HG03439 (cell line): Measurements from ENCODE around the gene C2CD3.
"Not testable (repeated sequence)": the region's sequence is repeated elsewhere in the genome, so short reads cannot be mapped to it uniquely, and the experiment has no call there.

Experiments
- ATAC-seq: cut with Tn5 transposase; IDR thresholded peaks from one replicate; pipeline ENCODE4 v1.9.1; 2021; ENCODE audit warnings: mild to moderate bottlenecking, moderate library complexity; ENCODE audit not compliant: unreplicated experiment

C2CD3 gene

DNA sequence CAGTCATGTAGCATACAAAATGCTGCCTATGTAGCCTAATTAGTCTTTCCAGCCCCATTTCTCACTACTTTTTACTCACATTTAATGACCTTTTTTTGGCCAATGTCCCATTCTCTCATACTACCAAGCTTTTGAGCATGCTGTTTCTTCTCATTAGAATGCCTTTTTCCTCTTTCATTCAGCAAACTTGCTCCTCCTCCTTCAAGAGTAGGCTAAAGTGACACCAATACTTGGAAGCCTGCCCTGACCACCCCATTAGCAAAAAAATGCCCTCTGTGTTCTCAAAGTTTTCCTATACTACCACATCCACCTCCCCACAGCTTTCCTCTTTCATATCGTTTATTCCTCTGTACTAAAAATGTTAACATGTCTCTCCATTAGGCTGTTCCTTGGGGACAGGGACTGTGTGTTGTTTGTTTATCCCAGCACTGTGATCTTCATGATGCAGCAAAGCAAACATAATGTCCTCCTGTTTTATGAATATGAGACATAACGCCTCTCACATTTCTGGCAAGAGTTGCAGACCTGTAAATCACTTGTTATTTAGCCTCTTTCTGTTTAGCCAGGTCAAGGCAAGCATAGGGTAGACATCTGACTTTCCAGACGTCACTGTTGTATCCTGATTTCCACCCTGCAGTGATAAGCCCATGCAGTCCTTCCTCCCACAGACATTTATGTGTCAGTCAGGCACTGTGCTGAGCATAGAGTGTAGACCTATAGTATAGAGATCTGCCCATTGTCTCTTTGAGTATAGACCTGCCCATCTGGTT lies 99.9 kb downstream of the C2CD3 start:
- ATAC-seq: no peak

- no peak for ATAC-seq
Observed at GRCh38 chr11:74069146-74070046, 101.4 kb downstream of the C2CD3 start.

DNA sequence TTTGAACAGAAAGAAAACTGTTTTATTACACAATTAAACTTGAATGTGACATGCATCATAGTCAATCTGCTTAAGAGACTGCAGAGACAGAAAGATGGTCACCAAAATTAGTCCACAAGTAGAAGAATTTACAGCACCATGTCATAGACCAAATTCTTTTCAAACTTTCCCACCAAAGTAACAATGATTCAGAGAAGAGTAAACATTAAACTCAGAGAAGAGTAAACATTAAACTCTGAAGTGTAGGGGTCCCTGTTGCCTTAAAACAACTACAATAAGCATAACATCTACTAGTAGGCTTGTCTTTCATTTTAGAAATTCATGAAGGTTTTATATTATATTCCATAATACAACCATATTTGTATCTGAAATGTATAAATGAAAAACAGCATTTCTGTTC lies 104.1 kb downstream of the C2CD3 start:
- ATAC-seq: not testable (repeated sequence)

DNA sequence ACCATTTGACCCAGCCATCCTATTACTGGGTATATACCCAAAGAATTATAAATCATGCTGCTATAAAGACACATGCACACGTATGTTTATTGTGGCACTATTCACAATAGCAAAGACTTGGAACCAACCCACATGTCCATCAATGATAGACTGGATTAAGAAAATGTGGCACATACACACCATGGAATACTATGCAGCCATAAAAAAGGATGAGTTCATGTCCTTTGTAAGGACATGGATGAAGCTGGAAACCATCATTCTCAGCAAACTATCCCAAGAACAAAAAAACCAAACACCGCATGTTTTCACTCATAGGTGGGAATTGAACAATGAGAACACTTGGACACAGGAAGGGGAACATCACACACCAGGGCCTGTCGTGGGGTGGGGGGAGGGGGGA lies 105.3 kb downstream of the C2CD3 start:
- ATAC-seq: not testable (repeated sequence)

DNA sequence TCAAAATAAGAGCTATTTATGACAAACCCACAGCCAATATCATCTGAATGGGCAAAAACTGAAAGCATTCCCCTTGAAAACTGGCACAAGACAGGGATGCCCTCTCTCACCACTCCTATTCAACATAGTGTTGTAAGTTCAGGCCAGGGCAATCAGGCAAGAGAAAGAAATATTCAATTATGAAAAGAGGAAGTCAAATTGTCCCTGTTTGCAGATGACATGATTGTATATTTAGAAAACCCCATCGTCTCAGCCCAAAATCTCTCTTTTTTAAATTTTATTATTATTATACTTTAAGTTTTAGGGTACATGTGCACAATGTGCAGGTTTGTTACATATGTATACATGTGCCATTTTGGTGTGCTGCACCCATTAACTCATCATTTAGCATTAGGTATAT lies 107.2 kb downstream of the C2CD3 start:
- not testable (repeated sequence) for ATAC-seq

DNA sequence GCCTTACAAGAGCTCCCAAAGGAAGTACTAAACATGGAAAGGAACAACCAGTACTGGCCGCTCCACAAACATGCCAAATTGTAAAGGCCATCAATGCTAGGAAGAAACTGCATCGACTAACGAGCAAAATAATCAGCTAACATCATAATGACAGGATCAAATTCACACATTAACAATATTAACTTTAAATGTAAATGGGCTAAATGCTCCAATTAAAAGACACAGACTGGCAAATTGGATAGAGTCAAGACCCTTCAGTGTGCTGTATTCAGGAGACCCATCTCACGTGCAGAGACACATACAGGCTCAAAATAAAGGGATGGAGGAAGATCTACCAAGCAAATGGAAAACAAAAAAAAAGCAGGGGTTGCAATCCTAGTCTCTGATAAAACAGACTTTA lies 109.2 kb downstream of the C2CD3 start:
- ATAC-seq: not testable (repeated sequence)

DNA sequence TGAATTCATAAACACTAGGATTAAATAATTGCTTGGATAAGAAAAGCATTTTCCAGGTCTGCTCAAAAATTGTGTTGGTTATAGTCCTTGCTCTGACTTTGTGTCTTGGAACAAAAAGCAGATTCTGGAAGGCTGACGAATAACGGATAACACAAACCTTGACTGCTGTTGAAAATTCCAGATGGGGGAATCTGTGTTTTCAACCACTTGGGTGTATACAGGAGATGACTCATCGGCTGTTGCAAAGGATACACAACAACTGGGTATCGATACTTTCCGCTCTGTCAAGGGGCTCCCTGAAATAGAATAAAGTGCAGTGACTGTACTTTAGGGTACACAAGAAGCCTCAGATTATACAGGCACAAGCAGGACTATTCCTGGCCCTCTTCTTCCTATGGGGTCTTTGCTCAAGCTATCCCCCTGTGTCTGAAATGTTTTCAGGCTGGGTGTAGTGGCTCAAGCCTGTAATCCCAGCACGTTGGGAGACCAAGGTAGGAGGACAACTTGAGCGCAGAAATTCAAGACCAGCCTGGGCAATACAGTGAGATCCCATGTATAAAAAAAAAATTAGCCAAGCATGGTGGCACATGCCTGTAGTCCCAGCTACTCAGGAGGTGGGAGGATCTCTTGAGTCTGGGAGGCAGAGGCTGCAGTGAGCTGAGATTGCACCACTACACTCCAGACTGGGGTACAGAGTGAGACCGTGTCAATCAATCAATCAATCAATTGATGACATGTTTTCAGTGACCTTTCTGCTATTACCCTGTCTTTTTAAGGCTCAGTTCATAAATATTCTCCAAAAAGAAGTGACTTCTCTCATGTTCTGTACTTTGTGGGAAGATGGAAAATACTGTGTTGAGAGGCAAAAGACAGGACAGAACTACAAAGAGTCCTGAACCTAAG lies 113.3 kb downstream of the C2CD3 start:
- ATAC-seq: no peak

- no peak for ATAC-seq
Observed at GRCh38 chr11:74055938-74056337, 114.9 kb downstream of the C2CD3 start.

DNA sequence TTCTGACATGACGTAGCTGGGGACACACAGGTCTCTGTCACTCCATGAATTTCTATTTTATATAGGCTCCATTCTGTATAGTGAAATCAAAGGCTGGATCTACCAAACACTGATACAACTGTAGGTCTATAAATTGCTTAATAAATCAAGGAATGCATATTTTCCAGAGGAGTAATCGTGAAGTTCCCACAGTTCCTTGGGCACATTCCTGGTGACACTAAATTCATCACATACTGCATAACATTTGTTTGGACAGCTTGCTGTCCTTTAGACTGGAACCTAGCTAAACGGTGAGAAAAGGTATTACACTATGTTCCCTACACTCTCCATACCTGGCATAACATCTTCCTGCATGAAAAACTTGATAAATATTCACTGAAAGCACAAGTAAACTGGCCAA lies 120.3 kb downstream of the C2CD3 start:
- ATAC-seq: no peak

GRCh38 chr11:74048993-74049392 lies 121.8 kb downstream of the C2CD3 start:
- no peak for ATAC-seq

DNA sequence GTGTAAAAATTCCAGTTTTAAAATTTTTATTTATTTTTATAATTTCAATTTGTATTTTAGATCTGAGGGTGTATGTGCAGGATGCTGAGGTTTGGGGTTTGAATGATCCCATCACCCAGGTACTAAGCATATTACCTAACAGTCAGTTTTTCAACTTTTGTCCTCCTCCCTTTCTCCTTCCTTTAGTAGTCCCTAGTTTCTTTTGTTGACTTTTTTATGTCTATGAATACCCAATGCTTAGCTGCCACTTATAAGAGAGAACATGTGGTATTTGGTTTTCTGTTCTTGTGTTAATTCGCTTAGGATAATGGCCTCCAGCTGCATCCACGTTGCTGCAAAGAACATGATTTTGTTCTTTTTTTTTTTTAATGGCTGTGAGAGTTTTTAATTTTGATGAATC lies 126.3 kb downstream of the C2CD3 start:
- ATAC-seq: no peak

- no peak for ATAC-seq
Observed at GRCh38 chr11:74043450-74043849, 127.4 kb downstream of the C2CD3 start.

DNA sequence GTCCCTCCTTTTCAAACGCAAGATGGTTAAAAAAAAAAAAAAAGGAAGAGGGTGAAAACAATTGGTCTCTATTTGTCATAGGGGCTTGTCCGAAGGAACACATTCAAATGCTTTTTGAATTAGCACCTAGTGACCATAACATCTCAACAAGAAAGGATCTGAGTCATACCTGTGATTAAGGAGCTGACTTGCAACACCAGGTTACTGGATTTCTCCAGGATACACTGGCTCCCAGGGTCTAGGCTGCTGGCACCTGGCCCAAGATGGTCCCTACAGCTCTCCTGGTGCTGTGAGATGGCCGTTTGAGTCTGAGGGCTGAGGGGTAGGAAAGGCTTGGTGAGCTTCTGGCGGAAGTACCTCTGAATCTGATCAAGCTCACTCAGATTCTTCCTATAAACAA lies 133.5 kb downstream of the C2CD3 start:
- ATAC-seq: no peak

- ATAC-seq: no peak
Observed at GRCh38 chr11:74035264-74035663, 135.5 kb downstream of the C2CD3 start.

GRCh38 chr11:74033046-74033445 lies 137.8 kb downstream of the C2CD3 start:
- ATAC-seq: no peak

GRCh38 chr11:74030723-74031676 lies 139.8 kb downstream of the C2CD3 start:
- ATAC-seq: no peak

DNA sequence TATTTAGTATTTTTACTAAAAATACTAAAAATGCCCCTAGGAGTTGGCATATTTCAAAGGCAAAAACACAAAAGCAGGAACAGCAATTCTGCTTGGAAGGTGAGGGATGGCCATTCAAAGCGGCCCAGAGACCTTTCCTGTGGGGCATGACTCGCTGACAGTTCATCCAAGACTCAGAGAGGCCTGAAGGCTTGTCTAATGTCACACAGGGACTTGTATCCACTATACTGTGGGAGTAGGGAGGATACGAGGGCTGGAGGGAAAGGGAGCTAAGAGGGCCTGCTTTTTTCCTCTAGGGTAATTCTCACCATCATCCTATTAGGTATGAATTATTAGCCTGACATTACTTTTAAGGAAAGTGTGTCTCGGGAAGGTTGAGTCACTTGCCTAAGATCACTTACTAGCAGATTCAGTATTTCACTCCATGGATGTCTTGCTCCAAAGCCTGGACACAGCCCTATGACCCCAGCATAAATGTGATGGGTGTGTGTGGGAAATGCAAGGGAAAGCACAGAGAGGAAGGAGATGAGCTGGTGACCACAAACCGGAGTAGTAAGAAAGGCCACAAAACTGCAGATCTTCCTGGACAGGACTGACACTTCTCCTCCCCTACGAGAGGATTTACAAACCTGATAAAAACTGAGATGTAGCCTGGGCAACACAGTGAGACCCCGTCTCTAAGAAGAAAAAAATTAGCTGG lies 145.2 kb downstream of the C2CD3 start:
- no peak for ATAC-seq

DNA sequence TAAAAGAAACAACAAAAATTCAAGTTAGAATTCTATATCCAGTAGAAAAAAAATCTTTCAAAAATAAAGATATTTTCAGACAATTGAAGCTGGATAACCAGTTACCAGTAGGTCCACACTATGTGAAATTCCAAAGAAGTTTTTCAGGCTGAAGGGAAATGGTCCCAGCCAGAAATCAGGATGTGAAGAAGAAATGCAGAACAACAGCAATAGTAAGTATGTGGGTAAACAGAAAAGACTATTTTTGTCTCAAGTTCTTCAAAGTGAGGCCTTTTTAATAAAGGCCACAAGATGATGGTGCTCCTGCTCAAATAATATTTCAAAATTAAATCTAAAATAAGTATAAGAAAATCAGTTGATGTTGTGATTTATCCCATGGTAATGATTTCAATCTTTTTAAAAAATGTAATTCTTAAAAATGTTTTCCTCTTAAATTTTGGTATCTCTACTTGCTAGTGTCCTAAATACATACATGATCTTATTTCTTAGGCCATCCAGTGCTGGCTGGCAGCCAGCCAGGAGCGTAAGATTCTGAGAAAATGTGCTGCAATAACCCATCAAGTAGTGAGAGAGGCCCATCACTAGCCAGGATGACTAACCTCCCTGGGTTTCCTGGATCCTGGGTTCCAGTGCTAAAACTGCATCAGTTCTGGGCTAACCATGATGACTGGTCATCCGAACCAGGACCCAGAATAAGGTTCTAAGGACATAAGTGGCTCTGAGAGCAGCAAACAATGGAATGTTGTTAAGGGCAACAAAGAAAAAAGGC lies 146.4 kb downstream of the C2CD3 start:
- ATAC-seq: no peak

GRCh38 chr11:74023276-74023675 lies 147.5 kb downstream of the C2CD3 start:
- ATAC-seq: no peak
